Measurements from ENCODE around the gene ARVCF.

Gene ARVCF

GRCh38 chr22:20015971-20016733 lies 471 bp downstream of the ARVCF start:
- peak; percentile 14 for DNase-seq (ENCODE audit: low read depth)

GRCh38 chr22:20015187-20015625 lies 1.4 kb downstream of the ARVCF start:
- DNase-seq (ENCODE audit: low read depth): no peak

GRCh38 chr22:20014526-20015186 lies 2.0 kb downstream of the ARVCF start:
- DNase-seq (ENCODE audit: low read depth): no peak

DNA sequence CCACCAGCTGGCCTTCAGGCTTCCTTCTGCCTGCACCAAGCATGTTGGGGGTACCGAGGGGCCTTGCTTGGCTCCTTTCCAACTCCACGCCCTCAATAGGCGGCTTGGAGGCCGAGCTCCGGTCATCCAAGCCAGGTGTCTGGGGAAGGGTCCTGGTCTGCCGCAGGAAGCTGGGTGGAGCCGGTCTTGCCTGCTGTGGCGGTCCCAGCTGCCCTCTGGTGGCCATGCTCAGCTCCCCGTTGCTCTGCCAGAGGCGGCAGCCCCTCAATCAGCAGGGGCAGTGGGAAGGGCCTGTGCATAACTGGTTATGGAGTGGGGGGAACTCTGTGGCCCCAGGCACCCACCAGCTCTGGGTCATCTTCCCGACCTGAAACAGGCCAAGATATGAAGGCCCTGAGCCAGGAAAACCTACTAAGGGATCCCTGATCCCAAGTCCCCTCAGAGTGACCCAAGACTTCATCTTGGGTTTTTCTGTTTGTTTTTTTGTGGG lies 3.2 kb downstream of the ARVCF start:
- DNase-seq (ENCODE audit: low read depth): peak; percentile 33

DNA sequence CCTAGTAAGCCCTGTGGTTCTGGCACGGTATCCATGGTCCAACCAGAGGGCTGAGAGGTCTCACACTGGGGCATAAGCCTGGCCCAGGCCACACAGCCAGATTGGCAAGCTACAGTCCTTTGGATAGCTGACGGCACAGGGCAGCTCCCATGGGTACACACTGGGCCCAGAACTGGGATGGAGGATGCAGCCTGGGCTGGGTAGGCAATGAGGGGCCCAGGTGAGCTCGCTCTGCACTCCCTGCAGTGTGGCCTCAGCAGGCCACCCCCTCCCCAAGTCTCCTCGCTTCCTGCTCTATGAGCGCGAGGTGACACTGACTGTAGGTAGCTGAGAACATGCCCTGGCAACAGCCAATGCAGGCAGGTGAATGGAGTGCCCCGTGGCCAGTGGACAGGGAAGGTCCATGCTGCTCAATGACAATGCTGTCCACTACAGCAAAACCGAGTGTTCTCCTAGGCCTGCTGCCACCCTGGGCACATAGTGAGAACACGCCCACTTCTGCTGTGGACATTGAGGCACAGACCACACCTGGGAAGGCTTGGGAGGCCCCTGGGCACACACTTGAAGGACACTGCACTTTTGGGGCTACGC lies 3.8 kb downstream of the ARVCF start:
- DNase-seq (ENCODE audit: low read depth): no peak

- no peak for DNase-seq (ENCODE audit: low read depth)
Measured at GRCh38 chr22:20011993-20012740, 4.5 kb downstream of the ARVCF start.

DNA sequence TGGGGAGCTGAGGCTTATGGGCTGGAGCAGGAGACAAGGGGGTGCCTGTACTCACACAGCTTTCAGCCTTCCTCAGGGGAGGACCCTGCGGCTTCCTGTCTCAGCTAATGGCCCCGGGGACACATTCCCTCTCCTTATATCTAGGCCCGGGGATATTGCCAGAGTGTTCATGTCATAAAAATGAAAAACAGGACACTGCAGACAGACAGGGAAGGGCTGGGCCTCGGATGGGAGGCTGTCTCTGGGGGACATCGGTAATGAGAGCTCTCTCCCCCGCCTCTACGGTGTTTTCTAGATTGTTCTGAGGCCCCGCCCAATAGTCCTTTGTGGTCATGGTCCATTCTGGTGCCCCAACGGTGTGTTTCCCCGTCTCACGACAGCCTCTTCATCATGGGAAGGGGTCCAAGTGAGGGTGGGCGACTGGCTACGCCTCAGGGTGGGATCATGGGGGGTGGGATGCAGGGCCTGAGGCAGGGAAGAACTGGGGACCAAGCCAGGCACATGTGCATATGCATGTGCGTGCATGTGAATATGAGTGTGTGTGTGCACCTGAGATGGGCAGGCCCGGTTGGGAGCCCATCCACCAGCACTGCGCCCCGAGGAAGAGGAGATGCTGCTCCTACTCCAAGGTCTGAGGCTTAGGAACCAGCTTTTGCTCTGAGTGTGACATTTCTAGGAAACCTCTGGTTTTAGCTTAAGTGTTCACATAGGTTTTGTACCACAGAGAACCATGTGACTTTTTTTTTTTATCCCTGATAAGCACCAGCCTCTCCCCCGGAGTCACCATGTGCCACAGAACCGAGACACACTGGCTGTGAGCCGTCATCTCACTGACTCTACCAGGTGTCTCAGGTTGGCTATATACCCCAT lies 5.3 kb downstream of the ARVCF start:
- DNase-seq (ENCODE audit: low read depth): no peak

GRCh38 chr22:20010307-20011122 lies 6.1 kb downstream of the ARVCF start:
- DNase-seq (ENCODE audit: low read depth): no peak

DNA sequence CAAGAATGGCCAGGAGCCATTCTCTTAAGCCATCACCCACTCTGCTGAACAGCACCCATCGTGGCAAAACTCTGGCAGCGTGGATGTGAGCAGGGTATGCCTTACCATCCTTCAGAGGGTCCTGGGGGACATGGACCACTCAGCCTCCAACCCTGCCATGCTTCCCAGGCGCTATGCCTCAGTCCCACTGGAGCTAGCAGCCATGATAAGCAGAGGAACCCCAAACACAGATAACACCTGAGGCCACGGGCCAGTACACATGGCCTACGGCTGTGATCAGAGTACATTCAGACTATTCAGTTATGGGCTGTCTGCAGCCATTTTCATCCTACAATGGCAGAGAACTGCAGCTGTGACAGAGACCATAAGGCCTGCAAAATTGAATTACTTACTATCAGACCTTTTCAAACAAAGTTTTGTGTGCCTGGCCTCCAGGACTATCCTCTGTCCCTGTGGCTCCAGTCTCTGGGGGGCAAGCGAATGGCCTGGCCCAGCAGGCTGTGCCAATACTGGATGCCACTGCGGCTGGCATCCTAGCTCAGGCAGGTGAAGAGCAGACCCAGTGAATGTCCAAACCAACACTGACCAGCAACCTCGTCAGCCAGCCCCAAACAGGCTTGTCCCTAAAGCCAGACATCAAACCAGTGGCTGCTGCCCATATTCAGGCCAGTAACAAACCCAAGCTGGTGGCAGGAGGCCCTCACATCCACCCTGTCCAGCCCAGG lies 6.9 kb downstream of the ARVCF start:
- DNase-seq (ENCODE audit: low read depth): no peak

DNA sequence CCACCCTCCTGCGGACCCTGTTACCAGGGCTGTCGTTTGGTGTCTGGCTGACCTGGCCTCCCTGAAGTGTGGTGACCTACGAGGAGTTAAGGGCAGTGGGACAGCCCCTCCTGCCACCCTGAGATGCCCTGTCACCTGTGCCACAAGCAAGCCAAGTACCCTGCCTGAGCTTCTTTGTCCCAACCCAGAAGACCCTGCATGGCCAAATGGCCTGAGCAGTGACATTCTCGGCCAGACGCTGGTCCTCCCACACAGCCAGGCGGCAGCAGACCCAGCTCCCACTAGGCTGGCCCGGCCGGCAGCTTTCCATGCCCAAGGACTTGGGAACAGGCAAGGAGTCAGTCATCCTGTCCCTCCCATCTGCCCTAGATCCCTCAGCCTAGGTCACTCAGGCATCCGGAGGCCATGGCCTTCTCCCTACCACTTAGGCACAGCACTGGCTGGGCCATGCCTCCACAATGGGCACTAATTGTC lies 7.6 kb downstream of the ARVCF start:
- DNase-seq (ENCODE audit: low read depth): no peak

DNA sequence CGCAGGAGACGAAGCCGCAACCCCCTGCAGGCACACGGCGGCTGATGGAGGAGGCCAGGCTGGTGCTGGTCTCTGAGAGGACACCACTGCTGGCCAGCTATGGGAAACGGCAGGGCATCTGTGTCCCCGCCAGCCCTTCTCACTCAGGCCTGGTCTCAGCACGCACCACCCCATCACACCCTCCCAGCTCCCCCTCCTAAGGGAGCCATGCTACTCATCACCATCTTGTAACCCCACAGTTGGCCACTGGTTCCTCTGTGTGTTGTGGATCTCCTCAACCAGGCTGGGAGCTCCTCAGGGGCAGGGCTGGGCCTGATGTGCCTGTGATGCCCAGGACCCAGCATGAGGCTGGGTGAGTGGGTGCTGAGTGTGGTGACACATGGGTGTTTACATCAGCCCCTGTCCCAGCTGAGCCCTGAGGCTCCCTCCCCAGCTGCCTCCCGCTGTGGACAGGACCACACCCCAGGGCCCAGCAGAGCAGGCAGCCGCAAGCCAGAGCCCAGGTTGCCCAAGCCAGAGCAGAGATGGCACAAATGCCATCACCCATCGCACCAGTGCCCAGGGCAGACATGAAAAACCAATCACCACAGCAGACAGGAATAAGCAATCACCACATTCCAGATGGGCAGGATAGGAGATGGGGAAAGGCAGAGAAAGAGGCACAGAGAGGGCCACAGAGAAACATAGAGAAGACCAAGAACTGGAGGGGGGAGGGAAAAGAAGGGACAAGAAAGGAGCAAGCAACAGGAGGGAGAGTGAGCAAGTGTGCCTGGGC lies 8.2 kb downstream of the ARVCF start:
- no peak for DNase-seq (ENCODE audit: low read depth)

DNA sequence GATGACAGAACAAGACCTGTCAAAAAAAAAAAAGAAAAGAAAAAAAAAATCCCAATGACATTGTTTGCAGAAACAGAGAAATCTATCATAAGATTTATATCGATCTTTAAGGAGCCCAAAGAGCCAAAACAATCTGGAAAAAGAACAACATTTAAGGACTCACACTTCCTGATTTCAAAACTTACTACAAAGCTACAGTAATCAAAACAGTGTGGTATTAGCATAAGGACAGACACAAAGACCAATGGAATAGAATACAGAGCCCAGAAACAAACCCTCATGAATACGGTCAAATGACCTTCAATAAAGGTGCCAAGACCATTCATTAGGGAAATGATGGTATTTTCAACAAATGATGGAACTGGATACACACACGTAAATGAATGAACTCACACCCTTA lies 12.2 kb downstream of the ARVCF start:
- no peak for DNase-seq (ENCODE audit: low read depth)

DNA sequence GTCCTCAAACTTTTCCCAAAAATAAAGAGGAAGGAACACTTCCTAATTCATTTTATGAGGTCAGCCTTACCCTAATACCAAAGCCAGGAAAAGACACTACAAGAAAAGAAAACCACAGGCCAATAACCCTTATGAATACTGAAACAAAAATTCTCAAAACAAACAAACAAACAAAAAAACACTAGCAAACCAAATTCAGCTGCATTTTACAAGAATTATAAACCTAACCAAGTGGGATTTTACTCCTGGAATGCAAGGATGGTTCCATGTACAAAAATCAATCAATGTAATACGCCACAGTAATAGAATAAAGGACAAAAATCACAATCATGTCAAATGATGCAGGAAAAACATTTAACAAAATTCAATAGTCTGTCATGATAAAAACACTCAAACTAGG lies 13.3 kb downstream of the ARVCF start:
- DNase-seq (ENCODE audit: low read depth): no peak

GRCh38 chr22:20002636-20003035 lies 14.0 kb downstream of the ARVCF start:
- DNase-seq (ENCODE audit: low read depth): no peak

DNA sequence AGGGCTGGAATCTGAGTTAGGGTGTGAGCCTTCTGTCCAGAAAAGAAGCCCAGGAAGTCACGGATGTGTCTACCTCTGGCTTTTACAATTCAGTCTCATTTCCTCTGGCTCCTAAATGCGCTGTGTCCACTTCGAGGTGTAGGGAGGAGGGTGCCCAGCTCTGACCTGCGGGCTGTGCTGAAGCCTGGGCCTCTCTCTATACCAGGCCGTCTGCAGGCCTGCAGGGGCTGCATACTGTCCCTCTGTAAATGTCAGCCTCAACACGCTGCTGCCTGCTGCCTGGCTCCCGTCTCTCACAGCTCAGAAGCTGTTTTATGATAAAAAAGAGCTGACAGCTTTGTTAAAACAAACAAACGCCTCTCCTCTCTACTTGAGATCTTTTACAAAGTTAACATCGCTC lies 14.5 kb downstream of the ARVCF start:
- DNase-seq (ENCODE audit: low read depth): no peak

DNA sequence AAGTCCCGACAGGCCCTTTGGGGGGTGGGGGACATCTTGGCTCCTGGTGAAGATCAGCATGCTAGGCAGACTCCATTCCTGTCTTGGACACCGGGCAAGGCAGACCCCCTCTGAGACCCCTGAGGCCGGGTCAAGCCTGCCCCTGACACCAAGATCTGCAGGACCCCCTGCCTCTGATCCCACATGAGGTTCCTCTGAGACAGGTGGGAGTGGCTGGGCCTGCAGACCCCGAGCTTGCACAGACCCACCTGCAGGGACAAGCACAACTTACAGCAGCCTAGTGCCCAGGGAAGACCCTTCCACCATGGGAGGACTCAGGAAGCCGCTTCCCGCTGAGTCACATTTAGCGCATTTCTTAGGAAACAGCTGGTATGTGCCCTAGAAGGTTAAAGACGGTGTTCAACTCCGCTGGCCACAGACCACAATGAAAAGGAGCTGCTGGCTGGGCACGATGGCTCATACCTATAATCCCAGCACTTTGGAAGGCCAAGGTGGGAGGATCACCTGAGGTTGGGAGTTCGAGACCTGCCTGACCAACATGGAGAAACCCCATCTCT lies 15.5 kb downstream of the ARVCF start:
- no peak for DNase-seq (ENCODE audit: low read depth)

GRCh38 chr22:20000246-20001081 lies 16.2 kb downstream of the ARVCF start:
- no peak for DNase-seq (ENCODE audit: low read depth)
